DMS 273 (cell line): ENCODE results near the gene RFFL.
A peak's percentile ranks its signal among the peaks of the same experiment; 100 is the strongest.

ENCODE experiments used
- DNase-seq: peaks from one replicate; lab custom pipeline; 2025; ENCODE audit not compliant: unreplicated experiment; lab: John Stamatoyannopoulos, UW

Gene RFFL

GRCh38 chr17:35082073-35082657, 18.7 kb upstream of the RFFL start:
- DNase-seq, result peak; percentile 92

- no peak for DNase-seq
Measured at GRCh38 chr17:35081638-35082037, 18.1 kb upstream of the RFFL start.

GRCh38 chr17:35080536-35080935, 17.0 kb upstream of the RFFL start:
- DNase-seq, result no peak

- DNase-seq, result no peak
Measured at GRCh38 chr17:35079547-35080423, 16.3 kb upstream of the RFFL start.

- DNase-seq, result no peak
Measured at GRCh38 chr17:35076874-35077273, 13.4 kb upstream of the RFFL start.

GRCh38 chr17:35074711-35075707, 11.5 kb upstream of the RFFL start:
- DNase-seq, result no peak

GRCh38 chr17:35073991-35074627, 10.6 kb upstream of the RFFL start:
- DNase-seq, result no peak

GRCh38 chr17:35073183-35073790, 9.8 kb upstream of the RFFL start:
- no peak for DNase-seq

GRCh38 chr17:35069311-35069710, 5.8 kb upstream of the RFFL start:
- no peak for DNase-seq

GRCh38 chr17:35068249-35068648, 4.7 kb upstream of the RFFL start:
- DNase-seq, result no peak

- DNase-seq, result no peak
Measured at GRCh38 chr17:35065880-35066279, 2.4 kb upstream of the RFFL start.

- DNase-seq, result no peak
Measured at GRCh38 chr17:35064516-35065215, 1.2 kb upstream of the RFFL start.

- DNase-seq, result no peak
Measured at GRCh38 chr17:35062308-35062707, 1.2 kb downstream of the RFFL start.

GRCh38 chr17:35057332-35057915, 6.1 kb downstream of the RFFL start:
- DNase-seq, result no peak

- peak; percentile 10 for DNase-seq
Measured at GRCh38 chr17:35056013-35056412, 7.5 kb downstream of the RFFL start.

- no peak for DNase-seq
Measured at GRCh38 chr17:35053204-35053603, 10.3 kb downstream of the RFFL start.

- DNase-seq, result no peak
Measured at GRCh38 chr17:35052780-35053179, 10.7 kb downstream of the RFFL start.

GRCh38 chr17:35052241-35052610, 11.3 kb downstream of the RFFL start:
- DNase-seq, result no peak

- no peak for DNase-seq
Measured at GRCh38 chr17:35051579-35052240, 11.8 kb downstream of the RFFL start.
